GM06990 (cell line): ENCODE measurements around the gene ITPRID1.

Experiments used
- DNase-seq: peaks from one replicate; pipeline ENCODE4 v3.0.0-alpha.2; 2011; ENCODE audit not compliant: insufficient read length; ENCODE audit errors: extremely low read depth
- H3K27me3 ChIP-seq: replicated peaks from 2 replicates; pipeline ENCODE4 v1.6.0; 2011; ENCODE audit warnings: low read length; ENCODE audit not compliant: control insufficient read depth, insufficient read depth
- H3K36me3 ChIP-seq: 2 replicates; pipeline ENCODE4 v1.5.1; 2011; ENCODE audit warnings: low read length; ENCODE audit not compliant: control insufficient read depth, insufficient read depth
- H3K4me3 ChIP-seq: replicated peaks from 2 replicates; pipeline ENCODE4 v1.5.1; 2011; ENCODE audit warnings: low read depth, mild to moderate bottlenecking, control low read depth, low read length
- TF ChIP-seq, protein P1 (sequence below): IDR thresholded peaks from 2 replicates; pipeline ENCODE4 v1.5.1; 2011; ENCODE audit warnings: low read length, control low read depth, mild to moderate bottlenecking, inconsistent platforms; ENCODE audit not compliant: insufficient read depth, poor library complexity, severe bottlenecking

Gene ITPRID1

DNA sequence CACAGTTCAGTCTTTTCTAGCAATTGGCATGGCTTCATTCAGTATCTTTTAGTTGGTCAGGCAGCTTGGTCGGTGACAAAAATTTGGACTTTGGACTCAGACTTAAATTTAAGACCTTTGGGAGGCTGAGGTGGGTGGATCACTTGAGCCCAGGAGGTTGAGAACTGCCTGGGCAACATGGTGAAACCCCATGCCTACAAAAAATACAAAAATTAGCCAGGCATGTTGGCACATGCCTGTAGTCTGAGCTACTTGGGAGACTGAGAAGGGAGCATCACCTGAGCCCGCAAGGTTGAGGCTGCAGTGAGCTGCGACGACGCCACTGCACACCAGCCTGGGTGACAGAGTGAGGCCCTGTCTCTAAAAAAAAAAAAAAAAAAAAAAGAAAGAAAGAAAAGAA is 19.5 kb upstream of the ITPRID1 start:
- Histone ChIP-seq H3K27me3 (no peaks in the 10 kb centered on the region; the same call in 1 of the 2 replicates), H3K4me3 (no peak overlapping the region), H3K36me3 (no peaks in the 10 kb centered on the region)
- TF ChIP-seq, protein P1, sequence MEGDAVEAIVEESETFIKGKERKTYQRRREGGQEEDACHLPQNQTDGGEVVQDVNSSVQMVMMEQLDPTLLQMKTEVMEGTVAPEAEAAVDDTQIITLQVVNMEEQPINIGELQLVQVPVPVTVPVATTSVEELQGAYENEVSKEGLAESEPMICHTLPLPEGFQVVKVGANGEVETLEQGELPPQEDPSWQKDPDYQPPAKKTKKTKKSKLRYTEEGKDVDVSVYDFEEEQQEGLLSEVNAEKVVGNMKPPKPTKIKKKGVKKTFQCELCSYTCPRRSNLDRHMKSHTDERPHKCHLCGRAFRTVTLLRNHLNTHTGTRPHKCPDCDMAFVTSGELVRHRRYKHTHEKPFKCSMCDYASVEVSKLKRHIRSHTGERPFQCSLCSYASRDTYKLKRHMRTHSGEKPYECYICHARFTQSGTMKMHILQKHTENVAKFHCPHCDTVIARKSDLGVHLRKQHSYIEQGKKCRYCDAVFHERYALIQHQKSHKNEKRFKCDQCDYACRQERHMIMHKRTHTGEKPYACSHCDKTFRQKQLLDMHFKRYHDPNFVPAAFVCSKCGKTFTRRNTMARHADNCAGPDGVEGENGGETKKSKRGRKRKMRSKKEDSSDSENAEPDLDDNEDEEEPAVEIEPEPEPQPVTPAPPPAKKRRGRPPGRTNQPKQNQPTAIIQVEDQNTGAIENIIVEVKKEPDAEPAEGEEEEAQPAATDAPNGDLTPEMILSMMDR, result no peak
- DNase-seq, result no peak

DNA sequence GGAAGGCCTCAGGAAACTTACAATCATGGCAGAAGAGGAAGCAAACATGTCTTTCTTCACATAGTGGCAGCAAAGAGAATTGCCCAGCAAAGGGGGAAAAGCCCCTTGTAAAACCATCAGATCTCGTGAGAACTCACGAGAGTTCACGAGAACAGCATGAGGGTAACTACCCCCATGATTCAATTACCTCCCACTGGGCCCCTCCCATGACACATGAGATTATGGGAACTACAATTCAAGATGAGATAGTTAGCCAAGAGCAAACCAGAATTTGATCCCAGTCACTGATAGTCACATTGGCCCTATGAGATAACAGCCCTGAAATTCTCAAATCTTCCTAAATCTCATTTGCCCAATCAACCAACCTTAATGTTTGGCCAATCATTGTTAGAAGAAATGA is 18.2 kb upstream of the ITPRID1 start:
- Histone ChIP-seq H3K4me3 (no peak overlapping the region), H3K36me3 (no peaks in the 10 kb centered on the region), H3K27me3 (no peaks in the 10 kb centered on the region; the same call in 1 of the 2 replicates)
- TF ChIP-seq, protein P1, result no peak
- no peak for DNase-seq

DNA sequence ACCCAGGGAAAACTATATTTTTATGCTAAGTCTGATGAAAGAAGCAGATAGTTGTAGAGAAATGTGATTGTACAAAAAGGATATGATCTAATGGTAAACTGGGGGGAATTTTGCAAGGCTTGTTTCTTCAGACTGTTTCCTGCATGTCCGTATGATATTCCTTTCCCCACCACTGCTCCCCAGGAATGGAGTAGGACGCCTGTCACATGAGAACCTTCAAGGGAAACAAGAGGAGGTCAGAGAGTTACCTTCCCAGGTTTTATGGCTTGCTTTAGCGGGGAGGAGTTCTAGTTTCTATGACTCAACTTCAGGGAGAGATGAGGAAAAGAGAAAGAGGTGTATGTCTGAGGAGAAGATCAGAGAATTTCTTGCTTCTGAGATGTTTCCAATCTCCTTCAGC is 16.4 kb upstream of the ITPRID1 start:
- DNase-seq, result no peak
- H3K27me3 ChIP-seq, result no peaks in the 10 kb centered on the region; the same call in 1 of the 2 replicates
- TF ChIP-seq, protein P1, result no peak
- H3K36me3 ChIP-seq, result no peaks in the 10 kb centered on the region
- H3K4me3 ChIP-seq, result no peak overlapping the region

DNA sequence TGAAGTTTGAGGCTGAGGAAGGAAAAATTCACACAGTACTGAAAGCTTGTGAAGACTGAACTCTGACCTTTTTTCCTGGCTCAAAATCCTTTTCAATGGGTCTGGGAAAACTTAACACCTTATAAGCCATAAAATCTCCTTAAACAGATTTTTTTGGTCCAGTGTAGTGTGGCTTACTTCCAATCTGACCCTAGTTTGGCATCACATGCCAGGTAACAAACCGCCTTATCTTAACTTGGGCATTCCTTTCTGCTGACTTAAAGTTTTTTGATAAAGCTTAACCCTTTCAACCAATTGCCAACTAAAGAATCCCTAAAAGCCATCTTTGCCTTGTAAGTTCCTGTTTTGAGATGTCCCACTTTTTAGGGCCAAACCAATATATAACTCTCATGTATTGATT is 13.2 kb upstream of the ITPRID1 start:
- TF ChIP-seq, protein P1, result no peak
- H3K36me3 ChIP-seq, result no peaks in the 10 kb centered on the region

DNA sequence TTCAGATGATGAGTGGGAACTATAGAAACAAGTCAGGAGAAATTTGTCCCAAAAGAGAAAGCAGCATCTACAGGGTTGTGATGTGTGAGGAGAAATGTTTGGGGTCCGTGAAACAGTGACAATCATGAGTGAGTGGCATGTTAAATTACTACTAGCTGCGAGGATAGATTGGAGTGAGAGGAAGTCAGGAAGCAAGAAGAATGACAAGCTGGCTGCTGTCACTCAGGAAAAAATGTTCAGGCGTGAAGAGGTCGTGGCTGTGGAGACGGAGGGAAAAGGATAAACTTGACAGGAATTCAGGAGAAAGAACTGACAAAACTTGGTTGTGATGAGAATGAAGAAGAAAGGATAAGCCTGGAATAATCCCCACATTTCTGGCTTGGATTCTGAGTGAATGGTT is 5.1 kb upstream of the ITPRID1 start:
- H3K4me3 ChIP-seq, result no peak overlapping the region
- TF ChIP-seq, protein P1, result no peak
- no peaks in the 10 kb centered on the region for H3K27me3 ChIP-seq
- H3K36me3 ChIP-seq, result no peaks in the 10 kb centered on the region
- DNase-seq, result no peak

More for the DNA sequence above, 13.2 kb upstream of the ITPRID1 start:
- Histone ChIP-seq H3K27me3 (no peaks in the 10 kb centered on the region), H3K4me3 (no peak overlapping the region)
- DNase-seq, result no peak

DNA sequence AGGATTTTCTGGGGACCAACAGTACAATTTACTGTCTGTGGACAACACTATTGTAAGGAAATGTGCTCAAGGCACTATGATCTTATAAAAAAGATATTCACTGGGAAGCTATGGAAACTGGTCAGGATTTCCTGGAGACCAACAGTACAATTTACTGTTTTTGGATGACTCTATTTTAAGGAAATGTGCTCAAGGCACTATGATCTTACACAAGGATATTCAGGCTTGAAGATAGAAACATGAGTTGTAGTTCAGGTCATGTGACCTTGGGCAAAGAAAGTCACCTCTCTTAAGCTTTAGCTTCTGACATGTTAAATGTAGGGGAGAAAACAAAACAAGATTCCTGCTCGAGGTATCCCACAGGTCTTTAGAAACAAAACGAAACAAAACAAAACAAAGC is 1.7 kb upstream of the ITPRID1 start:
- Histone ChIP-seq H3K27me3 (no peaks in the 10 kb centered on the region), H3K36me3 (no peaks in the 10 kb centered on the region), H3K4me3 (no peak overlapping the region)
- TF ChIP-seq, protein P1, result no peak
- DNase-seq, result no peak
